ENCODE measurements around the gene FAM98C.
"Not testable (repeated sequence)": the region's sequence is repeated elsewhere in the genome, so short reads cannot be mapped to it uniquely, and the experiment has no call there.

The FAM98C gene

GRCh38 chr19:38399081-38399480 lies 3.8 kb upstream of the FAM98C start:
- DNase-seq (ENCODE audit: low spot score) = no peak

- no peak for DNase-seq (ENCODE audit: low spot score)
Observed at GRCh38 chr19:38399537-38399936, 3.4 kb upstream of the FAM98C start.

- DNase-seq (ENCODE audit: low spot score) = no peak
Observed at GRCh38 chr19:38400361-38400760, 2.5 kb upstream of the FAM98C start.

- DNase-seq (ENCODE audit: low spot score) = no peak
Observed at GRCh38 chr19:38401148-38401547, 1.7 kb upstream of the FAM98C start.

- no peak for DNase-seq (ENCODE audit: low spot score)
Observed at GRCh38 chr19:38402623-38402966, 298 bp upstream of the FAM98C start.

- no peak for DNase-seq (ENCODE audit: low spot score)
Observed at GRCh38 chr19:38404858-38405257, 2.0 kb downstream of the FAM98C start.

GRCh38 chr19:38405276-38405675 lies 2.4 kb downstream of the FAM98C start:
- no peak for DNase-seq (ENCODE audit: low spot score)

- DNase-seq (ENCODE audit: low spot score) = no peak
Observed at GRCh38 chr19:38409631-38410133, 6.8 kb downstream of the FAM98C start.

GRCh38 chr19:38410407-38410806 lies 7.5 kb downstream of the FAM98C start:
- DNase-seq (ENCODE audit: low spot score) = not testable (repeated sequence)

GRCh38 chr19:38411041-38411712 lies 8.3 kb downstream of the FAM98C start:
- DNase-seq (ENCODE audit: low spot score) = no peak

GRCh38 chr19:38411898-38412297 lies 9.0 kb downstream of the FAM98C start:
- not testable (repeated sequence) for DNase-seq (ENCODE audit: low spot score)

- no peak for DNase-seq (ENCODE audit: low spot score)
Observed at GRCh38 chr19:38412491-38412890, 9.6 kb downstream of the FAM98C start.

- no peak for DNase-seq (ENCODE audit: low spot score)
Observed at GRCh38 chr19:38412961-38413360, 10.1 kb downstream of the FAM98C start.

- DNase-seq (ENCODE audit: low spot score) = no peak
Observed at GRCh38 chr19:38413416-38413815, 10.5 kb downstream of the FAM98C start.

- no peak for DNase-seq (ENCODE audit: low spot score)
Observed at GRCh38 chr19:38417146-38417543, 14.3 kb downstream of the FAM98C start.

- peak; percentile 50 for DNase-seq (ENCODE audit: low spot score)
Observed at GRCh38 chr19:38417544-38418506, 14.9 kb downstream of the FAM98C start.

GRCh38 chr19:38420935-38421334 lies 18.0 kb downstream of the FAM98C start:
- no peak for DNase-seq (ENCODE audit: low spot score)

GRCh38 chr19:38421856-38422255 lies 19.0 kb downstream of the FAM98C start:
- DNase-seq (ENCODE audit: low spot score) = no peak

GRCh38 chr19:38422438-38422837 lies 19.5 kb downstream of the FAM98C start:
- no peak for DNase-seq (ENCODE audit: low spot score)

GRCh38 chr19:38424272-38424671 lies 21.4 kb downstream of the FAM98C start:
- no peak for DNase-seq (ENCODE audit: low spot score)

GRCh38 chr19:38425222-38425809 lies 22.4 kb downstream of the FAM98C start:
- no peak for DNase-seq (ENCODE audit: low spot score)

- DNase-seq (ENCODE audit: low spot score) = no peak
Observed at GRCh38 chr19:38425810-38426466, 23.0 kb downstream of the FAM98C start, which contains the start of gene RASGRP4. RASGRP4 (minus strand) TSS chr19:38426219; CDS start chr19:38426091, 128 bp downstream.

All from LoVo (cell line).